Endothelial cell of hepatic sinusoid (primary cell): ENCODE data around the gene GABBR2.

ENCODE experiments used
- in situ Hi-C: cut with HindIII; loops from 2 replicates; pipeline ENCODE4 v1.10.0; 2017; ENCODE audit warnings: low sequenced_read_pairs

Gene GABBR2

DNA sequence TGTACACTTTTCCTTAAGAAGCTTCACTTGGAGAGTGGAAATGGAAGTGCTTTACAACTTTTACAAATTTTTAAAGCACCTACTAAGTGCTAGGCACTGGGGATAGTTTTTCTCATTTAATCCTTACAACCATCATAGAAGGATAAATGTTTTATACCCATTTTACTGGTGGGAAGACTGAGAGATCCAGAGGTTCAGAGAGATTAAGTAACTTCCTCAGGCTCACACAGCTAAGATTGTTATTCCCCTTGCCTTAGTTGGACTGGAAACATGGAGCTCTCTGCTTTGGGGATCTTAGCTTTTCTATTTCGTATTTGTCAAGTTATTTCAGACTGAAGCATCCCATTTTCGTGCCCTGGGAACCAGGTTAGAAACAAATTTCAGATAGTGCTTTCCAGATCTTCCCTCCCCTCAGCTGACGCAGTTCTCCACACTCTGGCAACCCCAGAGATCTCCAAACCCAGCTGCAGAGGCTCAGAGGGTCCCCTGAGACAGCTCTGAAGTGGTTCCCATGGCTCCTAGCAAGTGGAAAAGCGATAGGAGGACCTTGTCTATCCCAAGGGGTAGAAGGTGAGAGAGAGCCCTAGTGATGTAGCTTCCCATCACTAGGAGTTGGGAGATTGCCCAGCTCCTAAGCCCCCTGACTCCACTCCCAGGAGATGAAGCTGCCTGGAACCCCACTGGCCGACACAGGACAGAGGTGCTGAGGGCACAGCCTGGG is 16.2 kb upstream of the GABBR2 start:
- in situ Hi-C loops: no loop called here

DNA sequence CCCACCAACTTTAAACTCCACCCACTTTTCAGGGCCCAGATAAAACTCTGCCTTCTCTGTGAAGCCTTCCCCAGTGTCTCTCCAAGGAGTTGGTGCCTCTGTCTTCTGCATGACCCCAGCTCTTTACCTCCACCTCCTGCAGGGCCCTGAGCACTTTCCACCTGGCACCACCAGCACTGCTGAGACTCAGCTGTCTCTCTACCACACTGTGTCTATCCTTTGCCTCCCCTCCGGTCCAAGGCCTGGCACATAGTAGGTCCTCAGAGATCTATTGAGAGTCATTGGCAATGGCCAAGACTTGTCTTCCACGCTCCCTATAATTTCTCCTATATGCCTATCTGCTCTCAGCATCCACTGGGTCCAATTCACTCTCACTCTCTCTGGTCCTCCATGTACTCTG is 12.9 kb upstream of the GABBR2 start:
- in situ Hi-C loops: no loop called here

- in situ Hi-C loops: no loop called here
These were observed 11.7 kb upstream of the GABBR2 start for GRCh38 chr9:98720402-98720801.

- in situ Hi-C loops: no loop called here
These were observed 10.3 kb upstream of the GABBR2 start for GRCh38 chr9:98719055-98719454.

DNA sequence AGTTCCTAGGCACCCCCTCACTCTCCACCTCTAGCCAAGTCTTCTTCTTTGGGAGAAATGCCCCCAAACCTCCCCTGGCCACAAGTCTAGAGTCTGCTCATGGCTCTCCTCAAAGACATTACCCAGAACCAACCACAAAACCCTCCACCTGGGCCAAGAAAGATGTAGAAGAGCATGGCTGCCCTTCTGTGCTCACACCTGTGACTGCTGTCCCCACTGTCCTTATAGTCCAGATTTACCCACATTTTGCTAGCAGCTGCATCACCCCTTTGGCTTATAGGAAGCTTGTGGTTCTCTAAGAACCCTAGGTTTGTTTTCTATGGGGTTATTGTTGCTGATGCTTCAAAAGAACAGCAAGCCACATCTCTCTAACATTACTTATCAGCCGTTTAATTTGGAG is 6.1 kb upstream of the GABBR2 start:
- in situ Hi-C loops: no loop called here

- in situ Hi-C loops: no loop called here
These were observed 4.3 kb upstream of the GABBR2 start for GRCh38 chr9:98712987-98713386.

DNA sequence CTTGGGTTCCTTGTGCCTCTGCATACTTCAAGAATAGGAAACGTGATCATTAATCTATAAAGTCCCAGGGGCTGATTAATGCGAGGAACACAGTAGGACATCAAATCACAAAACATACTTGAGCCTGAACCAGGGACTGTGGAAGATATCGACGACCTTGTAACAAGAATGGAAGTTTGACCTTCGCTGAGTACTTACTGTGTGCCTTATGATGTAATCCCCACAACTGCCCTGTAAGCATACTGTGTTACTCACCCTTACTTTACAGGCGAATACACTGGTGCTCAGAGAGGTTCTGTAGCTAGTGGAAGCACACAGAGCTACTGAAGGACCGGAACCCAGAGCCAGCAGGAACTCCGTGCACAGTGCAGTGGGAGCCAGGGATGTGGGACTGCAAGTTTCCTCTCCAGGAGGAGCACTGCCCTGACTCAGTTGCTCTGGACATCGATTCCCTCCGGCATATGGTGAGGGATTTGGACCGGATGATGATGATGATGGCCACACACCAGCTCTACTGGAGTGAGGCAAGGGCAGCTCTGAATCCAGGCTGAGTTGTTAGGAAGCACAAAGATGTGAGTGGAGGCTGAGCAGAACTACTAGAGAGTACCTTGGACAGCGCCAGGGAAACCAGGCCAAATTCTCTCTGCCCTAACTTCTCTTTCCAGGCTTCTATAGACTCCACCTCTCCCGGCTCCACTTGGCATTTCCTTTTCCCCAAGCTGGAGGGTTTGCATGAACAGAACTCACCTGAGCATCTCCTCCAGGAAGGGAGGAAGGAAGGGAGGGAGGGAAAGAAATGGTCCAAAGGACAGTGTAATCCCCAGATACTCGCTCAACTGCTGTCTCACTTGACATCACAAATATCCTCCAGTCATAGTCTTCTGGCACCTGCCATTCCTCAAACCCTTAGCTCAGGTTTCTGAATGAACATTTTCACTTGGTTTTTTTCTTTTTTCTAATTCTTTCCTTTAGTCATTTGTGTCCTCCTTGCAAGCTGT is 1.5 kb upstream of the GABBR2 start:
- in situ Hi-C loops: no loop called here

- in situ Hi-C loops: no loop called here
These were observed 417 bp downstream of the GABBR2 start for GRCh38 chr9:98708103-98708932.

- in situ Hi-C loops: no loop called here
These were observed 1.3 kb downstream of the GABBR2 start for GRCh38 chr9:98707166-98708102.

- in situ Hi-C loops: no loop called here
These were observed 2.0 kb downstream of the GABBR2 start for GRCh38 chr9:98706651-98707165.

GRCh38 chr9:98702835-98703380 is 5.8 kb downstream of the GABBR2 start:
- in situ Hi-C loops: no loop called here

GRCh38 chr9:98702340-98702739 is 6.4 kb downstream of the GABBR2 start:
- in situ Hi-C loops: no loop called here

DNA sequence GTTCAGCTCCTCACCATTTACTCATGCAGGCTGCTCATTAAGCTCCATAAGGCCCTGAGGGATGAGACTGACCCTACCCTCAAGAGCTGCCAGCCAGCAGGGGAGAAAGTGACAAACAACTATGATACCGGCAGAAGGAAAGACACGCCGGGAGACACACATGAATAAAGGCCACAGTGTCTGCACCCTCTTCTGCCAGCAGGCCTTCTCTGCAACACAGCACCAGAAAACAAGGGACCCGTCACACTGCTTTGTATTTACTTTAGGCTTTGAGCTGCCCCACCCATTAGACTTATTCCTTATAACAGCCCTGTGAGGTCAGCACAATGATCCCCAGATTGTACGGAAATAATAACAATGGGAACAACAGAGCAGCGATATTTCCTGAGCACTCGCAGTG is 7.2 kb downstream of the GABBR2 start:
- in situ Hi-C loops: no loop called here

- in situ Hi-C loops: no loop called here
These were observed 7.9 kb downstream of the GABBR2 start for GRCh38 chr9:98700801-98701200.

DNA sequence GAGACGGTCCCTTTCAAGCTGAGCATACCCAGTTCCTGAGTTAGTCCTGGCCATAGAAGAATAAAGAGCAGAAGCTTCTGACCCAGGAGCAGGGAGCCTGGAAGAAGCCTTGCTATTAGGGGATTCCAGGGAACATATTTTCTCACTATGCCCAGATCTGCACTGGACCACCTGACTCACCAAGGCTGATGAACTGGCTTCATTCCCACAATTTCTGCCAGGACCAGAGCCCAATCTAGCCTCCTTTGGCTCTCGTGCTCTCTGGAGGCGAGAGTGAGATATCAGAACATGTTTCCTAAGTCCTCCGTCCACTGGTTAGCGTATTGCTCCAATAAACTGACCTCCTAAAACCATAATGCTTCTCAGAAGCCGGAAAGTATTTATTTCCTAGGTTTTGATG is 9.9 kb downstream of the GABBR2 start:
- in situ Hi-C loops: loop anchor here (10.0 kb wide), 1 partner anchor 294 kb away; no protein-coding TSS in a partner anchor

- in situ Hi-C loops: loop anchor here (10.0 kb wide), 1 partner anchor 290 kb away; no protein-coding TSS in a partner anchor
These were observed 13.8 kb downstream of the GABBR2 start for GRCh38 chr9:98694943-98695342.

DNA sequence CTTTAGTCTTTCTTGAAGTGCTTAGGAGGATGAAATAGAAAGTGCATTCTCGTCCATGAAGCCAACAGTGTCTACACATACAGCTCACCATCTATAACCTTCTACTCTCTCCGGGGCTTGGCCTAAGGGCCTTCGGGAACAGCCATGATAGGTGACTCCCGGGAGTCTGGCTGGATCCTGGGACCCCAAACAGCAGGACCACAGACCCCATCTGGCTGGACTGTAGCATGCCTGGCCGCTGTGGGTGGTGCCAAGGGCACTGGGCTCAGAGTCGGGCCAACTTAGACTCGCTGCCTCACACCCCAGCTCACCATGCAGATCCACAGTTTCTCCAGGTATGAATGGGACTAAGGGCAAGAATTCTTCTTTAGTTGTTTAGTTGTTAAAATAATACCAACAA is 16.3 kb downstream of the GABBR2 start:
- in situ Hi-C loops: loop anchor here (10.0 kb wide), 1 partner anchor 288 kb away; no protein-coding TSS in a partner anchor

DNA sequence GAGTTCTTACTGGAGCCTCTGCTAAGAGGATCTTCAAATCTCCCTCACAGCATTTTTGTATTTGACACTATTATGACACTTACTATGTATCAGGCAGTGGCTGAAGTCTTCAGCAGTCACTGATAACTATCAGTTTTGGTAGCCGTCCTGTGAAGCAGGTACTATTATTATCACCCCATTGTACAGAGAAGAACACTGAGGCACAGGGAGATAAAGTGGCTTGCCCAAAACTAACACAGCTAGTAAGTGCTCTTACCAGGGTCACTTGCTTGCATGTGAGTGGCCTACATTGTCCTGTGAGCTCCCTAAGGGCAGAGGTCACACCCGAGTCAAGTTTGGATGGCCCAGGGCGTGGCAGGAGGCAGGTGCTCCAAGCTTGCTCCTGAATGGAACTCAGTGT is 16.8 kb downstream of the GABBR2 start:
- in situ Hi-C loops: loop anchor here (10.0 kb wide), 1 partner anchor 287 kb away; no protein-coding TSS in a partner anchor

DNA sequence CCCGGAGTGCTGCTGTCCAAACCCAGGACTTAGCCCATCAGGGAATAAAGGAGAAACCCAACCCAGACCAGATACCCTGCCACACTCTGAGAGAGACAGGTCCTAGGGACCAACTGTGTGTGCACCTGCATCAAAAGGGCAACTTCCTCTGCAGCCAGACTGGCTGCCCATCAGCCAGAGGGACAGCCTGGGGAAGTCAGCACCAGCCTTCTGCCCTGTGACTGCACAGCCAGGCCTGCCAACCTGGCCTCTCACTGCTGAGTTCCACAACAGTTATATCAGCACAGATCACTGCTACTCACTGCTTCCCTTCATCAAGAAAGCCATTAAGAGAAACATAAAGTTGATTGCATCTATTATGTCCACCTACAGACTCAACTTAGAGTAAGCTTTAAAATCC is 18.0 kb downstream of the GABBR2 start:
- in situ Hi-C loops: loop anchor here (10.0 kb wide), 1 partner anchor 286 kb away; no protein-coding TSS in a partner anchor
